ENCODE results near the gene VTI1A.

DNA sequence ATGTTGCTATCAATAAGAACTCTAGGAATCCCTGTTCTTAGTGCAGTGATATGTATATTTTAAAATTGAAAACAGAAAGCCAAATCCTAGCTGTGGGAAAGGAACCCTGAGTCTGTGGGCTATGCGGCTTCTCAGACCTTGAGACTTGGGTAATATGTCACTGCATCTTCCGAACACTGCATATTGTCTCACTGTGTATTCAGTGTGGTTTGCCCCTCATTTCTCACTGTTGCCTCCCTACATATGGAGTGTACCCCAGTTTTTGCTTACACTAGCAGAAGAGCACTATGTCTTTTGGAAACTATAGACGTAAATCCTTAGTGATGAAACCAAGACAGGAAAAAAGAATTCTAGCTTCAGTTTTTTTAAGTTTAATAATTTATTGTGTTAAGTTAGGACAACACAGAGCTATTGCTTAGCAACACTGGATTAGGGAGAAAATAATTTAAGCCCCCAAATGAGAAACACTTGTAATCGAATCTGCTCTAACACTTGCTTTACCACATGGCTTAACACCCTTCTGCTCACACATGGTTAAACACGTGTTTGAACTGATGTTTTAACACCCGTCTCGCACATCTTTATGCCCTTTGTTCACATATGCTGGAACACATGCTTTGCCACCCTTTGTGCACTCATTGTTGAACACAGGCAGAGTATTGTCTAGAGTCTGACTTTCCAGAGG lies 251.3 kb downstream of the VTI1A start:
- TF ChIP-seq POLR2A (IDR thresholded peaks at IDR 0.05; ENCODE audit: low read length): no peak
- no peak for TF ChIP-seq GATA1 (IDR thresholded peaks at IDR 0.05; ENCODE audit: low read depth, low read length)

Measured in erythroblast (primary cell).